ENCODE results near the gene PTRH1. TPM values are rescaled to one million over a fixed set of nuclear protein-coding genes. Genes with fewer than 3 reads are reported as not detected.

Gene PTRH1
- total RNA-seq, 1 donor = 16.3 TPM

DNA sequence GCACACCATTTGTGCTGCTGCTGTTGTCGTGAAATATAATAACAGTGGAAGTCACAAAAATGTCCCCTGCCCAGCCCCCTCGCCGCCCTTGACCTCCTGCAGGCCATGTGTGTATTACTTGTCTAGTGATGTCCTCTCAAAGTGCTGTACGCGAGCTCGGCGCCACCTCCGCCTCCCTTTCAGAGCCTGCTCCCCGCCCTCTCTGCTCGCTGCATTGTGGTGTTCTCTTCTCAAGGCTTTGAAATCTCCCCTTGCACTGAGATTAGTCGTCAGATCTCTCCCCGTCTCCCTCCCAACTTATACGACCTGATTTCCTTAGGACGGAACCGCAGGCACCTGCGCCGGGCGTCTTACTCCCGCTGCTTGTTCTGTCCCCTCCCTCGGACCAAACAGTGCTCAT lies 23.4 kb downstream of the PTRH1 start:
- no peaks in the 10 kb centered on the region for H3K4me1 ChIP-seq (ENCODE audit: insufficient read depth, low read length)
- no peaks in the 10 kb centered on the region for H3K9me3 ChIP-seq (ENCODE audit: low read depth, low read length)
- no peak overlapping the region for H3K4me2 ChIP-seq (ENCODE audit: insufficient read depth, low read length)
- H3K79me2 ChIP-seq (ENCODE audit: insufficient read depth, low read length) = no peaks in the 10 kb centered on the region
- H3K36me3 ChIP-seq (ENCODE audit: insufficient read depth, low read length) = peaks cover 18% of the 10 kb centered on the region
- H2AFZ ChIP-seq (ENCODE audit: low read length) = no peak overlapping the region
- no peak overlapping the region for H3K4me3 ChIP-seq (ENCODE audit: insufficient read depth, low read length)
- TF ChIP-seq, protein P1, sequence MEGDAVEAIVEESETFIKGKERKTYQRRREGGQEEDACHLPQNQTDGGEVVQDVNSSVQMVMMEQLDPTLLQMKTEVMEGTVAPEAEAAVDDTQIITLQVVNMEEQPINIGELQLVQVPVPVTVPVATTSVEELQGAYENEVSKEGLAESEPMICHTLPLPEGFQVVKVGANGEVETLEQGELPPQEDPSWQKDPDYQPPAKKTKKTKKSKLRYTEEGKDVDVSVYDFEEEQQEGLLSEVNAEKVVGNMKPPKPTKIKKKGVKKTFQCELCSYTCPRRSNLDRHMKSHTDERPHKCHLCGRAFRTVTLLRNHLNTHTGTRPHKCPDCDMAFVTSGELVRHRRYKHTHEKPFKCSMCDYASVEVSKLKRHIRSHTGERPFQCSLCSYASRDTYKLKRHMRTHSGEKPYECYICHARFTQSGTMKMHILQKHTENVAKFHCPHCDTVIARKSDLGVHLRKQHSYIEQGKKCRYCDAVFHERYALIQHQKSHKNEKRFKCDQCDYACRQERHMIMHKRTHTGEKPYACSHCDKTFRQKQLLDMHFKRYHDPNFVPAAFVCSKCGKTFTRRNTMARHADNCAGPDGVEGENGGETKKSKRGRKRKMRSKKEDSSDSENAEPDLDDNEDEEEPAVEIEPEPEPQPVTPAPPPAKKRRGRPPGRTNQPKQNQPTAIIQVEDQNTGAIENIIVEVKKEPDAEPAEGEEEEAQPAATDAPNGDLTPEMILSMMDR (IDR thresholded peaks at IDR 0.05; ENCODE audit: extremely low read depth, low read depth, low read length) = no peak
- H3K27ac ChIP-seq (ENCODE audit: low read depth, low read length) = no peak overlapping the region
- no peaks in the 10 kb centered on the region for H3K27me3 ChIP-seq (ENCODE audit: insufficient read depth, low read length)
- DNase-seq (ENCODE audit: insufficient read length, low spot score, missing footprints) = peak; percentile 54
- no peaks in the 10 kb centered on the region for H4K20me1 ChIP-seq (ENCODE audit: insufficient read depth, low read length)

DNA sequence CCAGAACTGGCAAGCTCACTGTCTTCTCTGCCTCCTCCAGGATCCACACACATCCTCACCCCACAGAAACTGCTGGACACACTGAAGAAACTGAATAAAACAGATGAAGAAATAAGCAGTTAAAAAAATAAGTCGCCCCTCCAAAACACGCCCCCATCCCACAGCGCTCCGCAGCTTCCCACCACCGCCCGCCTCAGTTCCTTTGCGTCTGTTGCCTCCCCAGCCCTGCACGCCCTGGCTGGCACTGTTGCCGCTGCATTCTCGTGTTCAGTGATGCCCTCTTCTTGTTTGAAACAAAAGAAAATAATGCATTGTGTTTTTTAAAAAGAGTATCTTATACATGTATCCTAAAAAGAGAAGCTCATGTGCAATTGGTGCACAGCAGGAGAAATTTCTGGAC lies 24.7 kb downstream of the PTRH1 start:
- Histone ChIP-seq H4K20me1 (ENCODE audit: insufficient read depth, low read length) (no peaks in the 10 kb centered on the region), H3K79me2 (ENCODE audit: insufficient read depth, low read length) (no peaks in the 10 kb centered on the region), H3K4me3 (ENCODE audit: insufficient read depth, low read length) (no peak overlapping the region), H3K36me3 (ENCODE audit: insufficient read depth, low read length) (peaks cover 18% of the 10 kb centered on the region), H2AFZ (ENCODE audit: low read length) (no peak overlapping the region), H3K4me2 (ENCODE audit: insufficient read depth, low read length) (no peak overlapping the region), H3K4me1 (ENCODE audit: insufficient read depth, low read length) (no peaks in the 10 kb centered on the region), H3K27ac (ENCODE audit: low read depth, low read length) (no peak overlapping the region), H3K9me3 (ENCODE audit: low read depth, low read length) (no peaks in the 10 kb centered on the region), H3K27me3 (ENCODE audit: insufficient read depth, low read length) (no peaks in the 10 kb centered on the region)
- TF ChIP-seq, protein P1 (IDR thresholded peaks at IDR 0.05; ENCODE audit: extremely low read depth, low read depth, low read length) = no peak
- no peak for DNase-seq (ENCODE audit: insufficient read length, low spot score, missing footprints)

DNA sequence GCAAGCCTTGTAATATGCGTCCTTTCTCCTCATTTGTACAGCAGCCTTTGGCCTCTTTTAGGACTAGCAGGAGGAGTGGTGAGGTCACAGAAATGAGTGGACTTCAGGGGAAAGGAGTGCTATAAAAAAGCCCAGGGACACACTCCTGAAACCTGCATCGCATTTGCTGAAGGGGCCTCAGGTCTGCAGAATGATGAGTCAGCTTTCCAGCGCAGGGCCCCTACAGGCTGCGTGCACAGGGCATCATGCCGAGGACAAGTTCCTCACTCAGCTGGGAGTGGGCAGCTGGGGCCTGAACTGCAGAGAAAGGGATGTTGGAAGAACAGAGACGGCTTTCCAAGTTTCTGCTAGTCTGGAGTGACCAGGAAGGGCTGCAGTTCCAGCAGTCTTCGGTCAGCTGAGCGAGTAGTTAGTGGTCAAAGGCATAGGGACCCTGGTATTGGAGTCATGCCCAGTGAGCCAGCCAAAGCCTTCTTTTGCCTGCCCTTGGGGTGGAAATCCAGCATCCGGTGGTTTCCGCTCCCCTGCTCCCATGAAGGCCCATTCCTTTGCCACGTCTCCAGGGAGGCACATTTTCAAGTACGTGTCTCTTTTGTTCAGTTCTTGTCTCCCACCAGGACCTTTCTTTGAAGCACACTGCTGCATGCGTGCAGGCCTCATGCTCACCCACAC lies 26.0 kb downstream of the PTRH1 start:
- Histone ChIP-seq H3K36me3 (ENCODE audit: insufficient read depth, low read length) (peaks cover 18% of the 10 kb centered on the region), H3K4me1 (ENCODE audit: insufficient read depth, low read length) (peaks cover 6% of the 10 kb centered on the region), H3K4me2 (ENCODE audit: insufficient read depth, low read length) (no peak overlapping the region), H2AFZ (ENCODE audit: low read length) (no peak overlapping the region), H3K79me2 (ENCODE audit: insufficient read depth, low read length) (no peaks in the 10 kb centered on the region), H3K27ac (ENCODE audit: low read depth, low read length) (no peak overlapping the region), H4K20me1 (ENCODE audit: insufficient read depth, low read length) (no peaks in the 10 kb centered on the region), H3K9me3 (ENCODE audit: low read depth, low read length) (no peaks in the 10 kb centered on the region), H3K27me3 (ENCODE audit: insufficient read depth, low read length) (no peaks in the 10 kb centered on the region), H3K4me3 (ENCODE audit: insufficient read depth, low read length) (no peak overlapping the region)
- TF ChIP-seq, protein P1 (IDR thresholded peaks at IDR 0.05; ENCODE audit: extremely low read depth, low read depth, low read length) = no peak
- peak; percentile 49 for DNase-seq (ENCODE audit: insufficient read length, low spot score, missing footprints)

DNA sequence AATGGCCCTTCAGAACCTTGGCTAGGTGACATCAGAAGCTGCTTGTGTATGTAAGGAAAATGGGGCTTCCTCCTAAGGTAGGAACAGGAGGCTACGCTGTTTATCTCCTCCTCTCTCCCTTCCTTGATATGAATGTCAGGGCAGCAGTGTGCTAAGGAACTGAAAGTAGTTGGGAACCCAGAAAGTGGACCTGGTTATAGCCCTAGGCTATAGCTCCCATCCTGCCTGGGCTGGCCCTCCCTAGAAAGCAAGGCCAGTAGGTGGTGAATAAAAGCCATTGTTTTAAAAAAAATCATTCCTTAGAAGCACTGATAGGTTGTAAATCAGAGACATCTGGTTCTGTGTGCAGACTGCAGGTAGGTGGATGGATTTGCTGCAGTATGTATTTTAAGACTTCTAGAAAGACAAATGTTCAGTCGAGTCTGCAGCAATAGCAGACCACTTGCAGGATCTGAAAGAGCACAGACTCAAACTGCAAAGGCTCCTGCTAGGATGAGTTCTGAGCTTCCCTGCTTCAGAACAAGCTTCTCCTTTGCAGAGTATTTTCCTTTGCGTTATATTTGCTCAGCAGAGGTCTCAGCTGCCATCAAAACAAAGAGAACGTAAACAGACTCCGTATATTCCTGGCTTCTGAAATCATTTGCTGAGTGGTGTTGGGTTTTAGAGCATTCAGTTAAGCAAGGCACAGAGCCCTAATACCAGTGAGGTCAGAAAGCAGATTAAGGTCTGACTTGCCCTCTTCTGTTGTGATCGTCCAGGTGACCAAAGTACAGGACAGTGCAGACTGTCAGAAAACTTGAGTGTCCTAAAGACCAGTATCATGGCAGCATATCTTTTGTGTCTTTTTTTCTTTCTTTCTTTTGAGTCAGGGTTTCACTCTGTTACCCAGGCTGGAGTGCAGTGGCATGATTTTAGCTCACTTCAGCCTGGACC lies 28.7 kb downstream of the PTRH1 start:
- Histone ChIP-seq H4K20me1 (ENCODE audit: insufficient read depth, low read length) (no peaks in the 10 kb centered on the region), H3K4me3 (ENCODE audit: insufficient read depth, low read length) (no peak overlapping the region), H3K27me3 (ENCODE audit: insufficient read depth, low read length) (no peaks in the 10 kb centered on the region), H3K36me3 (ENCODE audit: insufficient read depth, low read length) (peaks cover 29% of the 10 kb centered on the region), H3K4me2 (ENCODE audit: insufficient read depth, low read length) (no peak overlapping the region), H3K9me3 (ENCODE audit: low read depth, low read length) (no peaks in the 10 kb centered on the region), H3K79me2 (ENCODE audit: insufficient read depth, low read length) (no peaks in the 10 kb centered on the region), H3K4me1 (ENCODE audit: insufficient read depth, low read length) (peaks cover 19% of the 10 kb centered on the region), H3K27ac (ENCODE audit: low read depth, low read length) (no peak overlapping the region), H2AFZ (ENCODE audit: low read length) (no peak overlapping the region)
- peak; percentile 21 for DNase-seq (ENCODE audit: insufficient read length, low spot score, missing footprints)
- TF ChIP-seq, protein P1 (IDR thresholded peaks at IDR 0.05; ENCODE audit: extremely low read depth, low read depth, low read length) = no peak
